C4-2B (cell line): ENCODE results near the gene CDKN1A.

Experiments
- CTCF ChIP-seq: fragments of 450-650 bp; conservative IDR thresholded peaks from 2 replicates; pipeline ENCODE4 v1.5.1; 2017; ENCODE audit warnings: mild to moderate bottlenecking
- ZFX ChIP-seq: fragments of 450-650 bp; IDR thresholded peaks from 2 replicates; pipeline ENCODE4 v1.6.1; 2017

- no peak for TF ChIP-seq CTCF
- no peak for TF ChIP-seq ZFX
Measured at GRCh38 chr6:36676141-36677058, 2.1 kb upstream of the CDKN1A start.
